HG02885 (cell line): ENCODE measurements around the gene STARD3NL.
"Not testable (repeated sequence)": the region's sequence is repeated elsewhere in the genome, so short reads cannot be mapped to it uniquely, and the experiment has no call there.

ENCODE experiments used
- ATAC-seq: cut with Tn5 transposase; IDR thresholded peaks from one replicate; pipeline ENCODE4 v1.9.1; 2021; ENCODE audit warnings: mild to moderate bottlenecking; ENCODE audit not compliant: unreplicated experiment, poor library complexity

The STARD3NL gene, protein sequence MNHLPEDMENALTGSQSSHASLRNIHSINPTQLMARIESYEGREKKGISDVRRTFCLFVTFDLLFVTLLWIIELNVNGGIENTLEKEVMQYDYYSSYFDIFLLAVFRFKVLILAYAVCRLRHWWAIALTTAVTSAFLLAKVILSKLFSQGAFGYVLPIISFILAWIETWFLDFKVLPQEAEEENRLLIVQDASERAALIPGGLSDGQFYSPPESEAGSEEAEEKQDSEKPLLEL

DNA sequence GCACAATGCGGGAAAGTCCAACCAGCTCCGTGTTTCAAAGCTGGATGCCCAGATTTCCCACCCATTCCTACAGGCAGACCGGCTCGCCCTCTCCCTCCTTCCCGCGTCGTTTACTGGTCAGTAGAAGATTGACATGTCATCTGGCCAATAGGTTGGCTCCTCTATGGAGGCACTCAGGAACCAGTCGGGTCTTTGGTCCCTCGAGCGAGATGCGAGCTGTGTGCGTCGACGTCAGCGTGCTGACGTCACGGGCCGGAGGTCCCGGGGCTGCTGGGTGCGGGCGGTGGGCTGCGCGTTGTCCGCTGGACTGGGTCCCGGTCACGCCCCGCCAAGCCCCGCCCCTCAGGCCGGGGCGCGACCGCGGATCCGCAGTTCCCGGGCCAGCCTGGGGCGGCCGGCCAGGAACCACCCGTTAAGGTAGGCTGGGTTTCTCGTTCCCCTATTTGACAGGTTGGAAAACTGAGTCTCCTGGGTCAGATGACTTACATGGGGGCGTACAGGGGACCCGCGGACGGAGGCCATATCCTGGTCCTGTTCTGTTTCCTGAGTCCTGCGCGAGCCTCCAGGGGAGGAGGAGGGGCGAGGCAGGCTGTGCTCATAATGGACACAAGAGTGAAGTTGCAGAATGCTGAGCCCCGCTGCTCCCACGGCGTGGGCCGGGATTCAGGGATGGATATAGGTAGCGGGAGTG lies at the start of gene STARD3NL:
Gene STARD3NL, plus strand, starts transcription at position 242 of the 691 bp plus-strand sequence. CDS start 29,260 bp downstream, outside the sequence.
- peak; percentile 98 for ATAC-seq

DNA sequence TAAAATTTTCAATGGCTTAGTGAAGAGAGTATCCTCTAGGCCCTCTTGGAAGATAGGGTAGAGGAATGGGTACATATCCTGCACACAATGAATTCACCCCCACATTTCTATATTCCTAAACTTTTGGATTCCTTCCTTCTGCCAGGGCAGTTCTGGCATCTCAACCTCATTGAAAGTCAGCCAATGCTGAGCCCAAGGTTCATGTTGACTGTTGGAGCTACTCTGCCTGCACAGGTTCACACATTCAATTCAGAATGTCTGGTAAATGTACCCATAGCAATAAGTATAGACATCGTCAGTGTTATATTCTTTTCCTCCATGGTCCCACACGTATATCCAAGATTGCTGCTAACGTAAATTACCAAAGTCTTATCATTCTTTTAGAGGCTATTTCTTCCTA lies 48.9 kb upstream of the STARD3NL start:
- ATAC-seq, result no peak

DNA sequence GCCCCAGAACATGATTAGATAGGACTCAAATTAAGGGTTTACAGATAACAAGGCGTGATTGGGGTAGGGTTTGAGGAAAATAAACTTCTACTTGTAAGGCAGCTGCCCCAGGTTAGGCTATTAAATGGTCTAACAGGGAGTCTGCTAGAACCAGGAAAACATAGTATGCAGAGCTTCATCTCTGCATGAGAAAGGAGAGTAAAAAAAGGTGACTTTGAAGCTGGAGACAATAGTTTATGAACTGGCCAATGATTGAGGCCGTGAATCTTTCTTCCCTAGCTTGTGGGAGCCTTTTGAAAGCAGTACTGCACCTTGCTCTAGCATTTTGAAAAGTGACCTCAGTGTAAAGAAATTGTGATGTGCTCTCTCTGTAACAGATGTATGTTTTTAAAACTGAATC lies 48.5 kb upstream of the STARD3NL start:
- ATAC-seq, result no peak

DNA sequence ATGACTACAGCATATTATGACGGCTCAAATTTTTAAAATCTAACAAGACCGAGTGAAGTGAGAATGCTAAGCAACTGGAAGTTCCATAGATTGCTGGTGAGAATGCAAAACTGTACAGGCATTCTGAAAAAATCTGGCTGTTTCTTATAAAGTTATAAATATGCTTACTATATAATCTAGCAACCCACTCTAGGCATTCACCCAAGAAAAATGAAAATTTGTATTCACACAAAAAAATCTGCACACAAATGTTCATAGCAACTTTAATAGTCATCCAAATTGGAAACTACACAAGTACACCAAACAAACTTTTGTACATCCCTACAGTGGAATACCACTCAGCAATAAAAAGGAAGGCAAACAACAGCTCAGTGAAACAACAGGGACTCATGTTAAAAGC lies 39.9 kb upstream of the STARD3NL start:
- ATAC-seq, result no peak

DNA sequence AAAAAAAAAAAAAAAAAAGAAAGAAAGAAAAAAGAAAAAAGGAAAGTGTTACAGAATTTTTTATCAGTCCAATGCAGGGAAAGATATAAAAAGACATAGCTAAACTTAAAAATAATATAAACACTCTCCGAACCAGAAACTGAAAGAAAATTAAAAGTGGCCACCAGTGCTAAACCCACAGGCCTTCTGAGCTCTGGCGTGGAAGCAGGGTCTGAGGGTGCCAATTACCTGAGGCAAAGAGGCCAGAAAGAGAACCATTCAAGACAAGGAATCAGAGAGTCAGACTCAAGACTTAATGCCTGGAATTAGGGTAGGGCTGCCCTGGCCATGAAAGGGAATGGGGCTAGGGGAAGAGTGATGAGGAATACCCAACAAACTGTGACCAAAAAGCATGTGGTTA lies 36.9 kb upstream of the STARD3NL start:
- ATAC-seq, result no peak

DNA sequence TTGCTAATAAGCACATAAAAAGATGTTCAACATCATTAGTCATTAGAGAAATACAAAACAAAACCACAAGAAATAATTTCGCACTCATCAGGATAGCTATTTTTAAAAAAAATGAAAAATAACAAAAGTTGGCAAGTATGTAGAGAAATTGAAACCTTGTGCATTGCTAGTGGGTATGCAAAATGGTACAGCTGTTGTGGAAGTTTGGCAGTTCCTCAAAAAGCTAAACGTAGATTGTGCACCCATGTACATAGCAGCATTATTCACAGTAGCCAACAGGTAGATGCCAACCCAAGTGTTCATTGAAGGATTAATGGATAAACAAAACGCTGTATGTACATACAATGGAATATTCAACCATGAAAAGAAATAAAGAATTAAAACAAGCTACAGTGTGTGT lies 35.3 kb upstream of the STARD3NL start:
- ATAC-seq, result peak; percentile 87

DNA sequence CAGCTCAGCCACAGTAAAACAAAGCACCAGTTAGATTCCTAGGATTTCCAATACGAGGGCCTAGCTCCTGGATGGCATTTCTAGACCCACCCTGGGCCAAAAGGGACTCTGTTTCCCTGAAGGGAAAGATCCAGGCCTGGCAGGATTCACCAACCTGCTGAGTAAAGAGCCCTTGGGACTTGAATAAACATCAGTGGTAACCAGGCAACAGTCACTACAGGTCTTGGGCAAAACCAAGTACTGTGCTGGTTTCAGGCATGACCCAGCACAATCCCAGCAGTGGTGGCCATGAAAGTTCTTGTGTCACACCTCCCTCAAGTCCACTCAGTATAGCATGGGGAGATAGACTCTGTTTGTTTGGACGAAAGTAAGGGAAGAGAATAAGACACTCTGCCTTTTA lies 31.0 kb upstream of the STARD3NL start:
- no peak for ATAC-seq

DNA sequence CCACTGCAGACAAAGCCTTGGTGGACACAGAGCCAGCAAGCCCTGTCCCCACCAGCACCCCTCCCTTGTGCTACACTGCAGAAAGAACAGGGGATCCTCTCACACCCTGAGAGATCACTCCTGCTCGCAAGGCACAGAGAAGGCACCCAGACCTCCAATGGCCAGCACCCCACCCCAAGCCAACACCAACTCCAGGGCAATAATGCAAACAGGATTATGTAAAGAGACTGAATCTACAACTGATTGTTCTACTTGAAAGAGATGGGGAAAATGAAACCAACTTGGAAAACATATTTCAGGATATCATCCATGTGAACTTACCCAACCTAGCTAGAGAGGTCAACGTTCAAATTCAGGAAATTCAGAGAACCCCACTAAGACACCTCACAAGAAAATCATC lies 26.5 kb upstream of the STARD3NL start:
- no peak for ATAC-seq

DNA sequence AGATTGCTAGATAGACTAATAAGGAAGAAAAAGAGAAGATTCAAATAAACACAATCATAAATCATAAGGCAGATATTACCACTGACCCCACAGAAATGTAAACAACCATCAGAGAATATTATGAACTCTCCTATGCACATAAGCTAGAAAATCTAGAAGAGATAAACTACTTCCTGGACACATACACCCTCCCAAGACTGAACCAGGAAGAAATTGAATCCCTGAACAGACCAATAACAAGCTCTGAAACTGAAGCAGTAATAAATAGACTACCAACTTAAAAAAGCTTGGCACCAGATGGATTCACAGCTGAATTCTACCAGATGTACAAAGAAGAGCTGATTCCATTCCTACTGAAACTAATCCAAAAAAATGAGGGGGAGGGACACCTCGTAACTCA lies 24.5 kb upstream of the STARD3NL start:
- ATAC-seq, result no peak

DNA sequence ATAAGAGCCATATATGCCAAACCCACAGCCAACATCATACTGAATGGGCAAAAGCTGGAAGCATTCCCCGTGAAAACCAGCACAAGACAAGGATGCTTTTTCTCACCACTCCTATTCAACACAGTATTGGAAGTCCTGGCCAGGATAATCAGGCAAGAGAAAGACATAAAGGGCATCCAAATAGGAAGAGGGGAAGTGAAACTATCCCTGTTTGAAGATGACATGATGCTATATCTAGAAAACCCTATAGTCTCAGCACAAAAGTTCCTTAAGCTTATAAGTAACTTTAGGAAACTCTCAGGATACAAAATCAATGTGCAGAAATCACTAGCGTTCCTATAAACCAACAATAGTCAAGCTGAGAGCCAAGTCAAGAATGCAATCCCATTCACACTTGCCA lies 23.8 kb upstream of the STARD3NL start:
- ATAC-seq, result no peak

DNA sequence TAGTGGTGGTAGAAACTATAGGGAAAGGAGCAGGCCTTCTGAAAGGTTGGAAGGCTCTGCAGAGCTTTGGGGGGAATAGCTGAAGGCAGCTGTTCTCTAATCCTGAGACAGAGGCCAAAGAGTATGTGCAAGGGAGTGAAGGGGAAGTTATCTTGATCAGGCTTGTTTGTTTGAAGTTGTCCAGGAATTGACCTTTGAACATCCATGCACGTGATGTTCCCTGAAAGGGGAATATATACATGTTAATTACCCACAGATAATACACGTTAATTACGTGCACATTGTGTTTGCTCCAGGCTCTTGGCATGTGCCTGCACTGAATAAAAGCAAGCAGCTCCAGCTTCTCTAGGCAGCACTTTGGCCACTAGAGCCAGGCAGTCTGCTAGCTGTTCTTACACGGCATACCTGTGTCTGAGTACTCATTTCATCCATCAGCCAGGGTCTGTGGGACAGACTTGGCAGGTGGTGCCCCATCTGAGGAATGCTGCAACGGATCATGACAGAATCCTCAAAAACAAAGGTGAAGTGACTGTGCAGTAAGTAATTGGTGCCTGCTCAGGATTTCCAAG lies 18.0 kb upstream of the STARD3NL start:
- ATAC-seq, result no peak

DNA sequence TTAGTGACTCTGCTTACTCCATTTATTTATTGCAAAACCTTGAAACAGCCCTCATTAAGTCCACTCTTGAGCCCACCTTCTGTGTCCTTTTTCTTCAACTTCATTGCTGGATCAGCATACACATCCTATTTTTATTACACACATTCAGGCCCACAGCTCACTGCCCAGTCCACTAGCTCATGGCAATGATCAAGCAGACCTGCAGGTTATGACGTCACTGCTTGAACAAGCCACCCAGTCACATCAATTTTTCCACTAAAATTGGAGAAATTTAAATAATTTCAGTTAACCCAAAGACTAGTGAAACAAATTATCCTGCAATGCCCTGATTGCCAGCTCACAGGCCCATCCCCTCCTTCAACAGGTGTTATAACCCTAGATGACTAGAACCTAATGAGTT lies 16.0 kb upstream of the STARD3NL start:
- no peak for ATAC-seq

DNA sequence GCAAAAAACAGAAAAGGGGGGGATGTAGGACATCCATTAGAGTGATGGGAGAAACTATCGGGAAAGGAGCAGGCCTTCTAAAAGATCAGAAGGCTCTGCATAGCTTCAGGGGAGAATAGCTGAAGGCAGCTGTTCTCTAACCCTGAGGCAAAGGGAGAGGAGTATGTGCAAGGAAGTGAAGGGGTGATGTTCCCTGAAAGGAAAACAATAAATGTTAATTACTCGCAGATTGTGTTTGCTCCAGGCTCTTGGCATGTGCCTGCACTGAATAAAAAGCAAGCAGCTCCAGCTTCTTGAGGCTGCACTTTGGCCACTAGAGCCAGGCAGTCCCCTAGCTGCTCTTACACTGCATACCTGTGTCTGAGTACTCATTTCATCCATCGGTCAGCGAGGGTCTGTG lies 14.4 kb upstream of the STARD3NL start:
- no peak for ATAC-seq

DNA sequence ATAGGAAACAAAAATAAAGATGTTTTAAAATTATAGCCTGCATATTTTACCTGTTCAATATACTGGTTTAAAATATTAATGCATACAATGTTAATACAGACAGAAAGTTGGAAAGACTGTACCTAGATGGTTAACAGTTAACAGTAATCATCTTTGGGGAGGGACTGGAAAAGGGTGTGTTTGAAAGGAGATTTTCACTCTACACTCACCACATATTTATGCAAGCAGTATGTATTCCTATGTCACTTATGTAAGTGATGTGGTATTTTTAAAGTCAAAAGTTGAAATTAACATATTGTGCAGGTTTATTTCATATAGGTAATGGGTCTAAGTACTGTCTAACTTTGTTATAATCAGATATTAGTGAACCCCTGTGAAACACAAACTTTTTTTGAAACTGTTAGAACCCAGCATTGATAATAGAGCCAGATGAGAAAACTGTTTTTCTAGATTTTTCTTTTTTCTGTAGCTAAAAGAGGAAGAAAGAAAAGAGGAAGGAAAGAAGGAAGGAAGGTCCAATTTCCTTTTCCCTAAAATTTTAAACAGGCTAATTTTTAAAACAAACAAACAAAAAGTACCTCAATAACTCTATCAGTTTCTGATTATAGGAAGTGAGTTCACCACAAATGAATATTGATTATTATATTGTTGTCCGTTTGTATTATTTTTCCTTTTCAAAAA lies 9.0 kb upstream of the STARD3NL start:
- ATAC-seq, result no peak

DNA sequence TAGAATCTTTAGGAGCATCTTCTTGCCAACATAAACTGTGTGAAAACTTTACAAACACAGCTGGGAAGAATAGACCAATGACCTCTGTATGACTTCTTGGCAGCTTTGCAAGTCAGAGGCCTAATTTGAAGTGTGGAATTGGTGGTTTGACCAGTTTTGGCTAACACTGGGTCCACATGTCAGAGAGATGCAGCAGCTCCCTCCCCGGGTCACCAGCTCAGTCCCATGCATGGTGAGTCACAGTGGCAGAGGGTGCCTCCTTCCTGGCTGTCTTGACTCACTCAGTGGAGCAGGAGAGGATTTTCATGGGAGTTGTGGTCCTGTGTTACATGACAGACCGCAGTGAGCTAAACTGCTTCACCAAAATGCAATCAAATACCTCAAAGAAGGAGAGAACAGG lies 8.2 kb upstream of the STARD3NL start:
- peak; percentile 55 for ATAC-seq

DNA sequence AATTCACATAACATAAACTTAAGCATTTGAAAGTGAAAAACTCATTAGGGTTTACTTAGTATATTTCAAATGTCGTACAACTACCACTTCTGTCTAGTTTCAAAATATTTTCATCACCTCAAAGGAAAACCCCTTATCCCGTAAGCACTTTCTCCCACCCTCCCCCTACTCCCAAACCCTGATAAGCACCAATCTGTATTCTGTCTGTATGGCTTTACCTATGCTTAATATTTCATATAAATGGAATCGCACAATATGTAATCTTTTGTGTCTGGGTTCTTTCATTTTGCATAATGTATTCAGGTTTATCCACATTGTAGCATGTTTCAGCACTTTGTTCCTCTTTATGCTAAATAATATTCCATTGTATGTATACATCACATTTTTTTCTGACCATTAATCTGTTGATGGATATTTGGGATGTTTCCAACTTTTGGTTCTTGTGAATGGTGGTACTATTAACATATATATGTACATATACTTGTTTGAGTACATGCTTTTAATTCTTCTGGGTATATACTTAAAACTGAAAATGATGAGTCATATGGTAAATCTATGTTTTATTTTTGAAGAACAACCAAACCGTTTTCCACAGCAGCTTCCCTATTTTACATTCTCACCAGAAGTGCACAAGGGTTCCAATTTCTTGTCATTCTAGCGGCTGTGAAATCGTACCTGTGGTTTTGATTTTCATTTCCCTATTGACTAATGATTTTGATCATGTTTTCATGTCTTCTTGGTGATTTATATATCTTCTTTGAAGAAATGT lies 6.2 kb upstream of the STARD3NL start:
- peak; percentile 75 for ATAC-seq

DNA sequence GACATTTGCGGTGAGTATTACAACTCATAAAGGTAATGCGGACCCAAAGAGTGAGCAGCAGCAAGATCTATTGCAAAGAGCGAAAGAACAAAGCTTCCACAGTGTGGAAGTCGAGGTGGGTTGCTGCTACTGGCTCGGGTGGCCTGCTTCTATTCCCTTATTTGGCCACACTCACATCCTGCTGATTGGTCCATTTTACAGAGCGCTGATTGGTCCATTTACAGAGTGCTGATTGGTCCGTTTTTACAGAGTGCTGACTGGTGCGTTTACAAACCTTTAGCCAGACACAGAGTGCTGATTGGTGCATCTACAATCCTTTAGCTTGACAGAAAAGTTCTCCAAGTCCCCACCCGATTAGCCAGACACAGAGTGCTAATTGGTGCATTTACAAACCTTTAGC lies 2.5 kb upstream of the STARD3NL start:
- not testable (repeated sequence) for ATAC-seq

DNA sequence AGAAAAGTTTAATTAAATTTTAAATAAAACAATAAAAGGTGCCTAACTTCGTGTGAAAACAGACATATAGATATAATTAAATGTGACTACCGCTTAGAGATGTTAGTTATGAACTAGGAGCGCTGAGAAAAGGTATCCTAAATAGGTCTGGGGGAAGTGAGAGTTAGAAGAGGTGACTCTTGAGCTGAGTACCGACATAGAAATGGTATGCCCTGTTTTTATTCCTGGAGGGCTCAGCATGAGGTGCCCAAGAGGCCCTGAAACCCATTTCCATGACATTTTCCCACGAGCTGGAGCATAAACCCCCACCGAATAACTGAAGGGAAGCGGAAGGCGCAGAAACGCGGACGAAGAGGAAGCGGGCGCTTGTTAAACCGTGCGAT lies 433 bp upstream of the STARD3NL start:
- ATAC-seq, result no peak

DNA sequence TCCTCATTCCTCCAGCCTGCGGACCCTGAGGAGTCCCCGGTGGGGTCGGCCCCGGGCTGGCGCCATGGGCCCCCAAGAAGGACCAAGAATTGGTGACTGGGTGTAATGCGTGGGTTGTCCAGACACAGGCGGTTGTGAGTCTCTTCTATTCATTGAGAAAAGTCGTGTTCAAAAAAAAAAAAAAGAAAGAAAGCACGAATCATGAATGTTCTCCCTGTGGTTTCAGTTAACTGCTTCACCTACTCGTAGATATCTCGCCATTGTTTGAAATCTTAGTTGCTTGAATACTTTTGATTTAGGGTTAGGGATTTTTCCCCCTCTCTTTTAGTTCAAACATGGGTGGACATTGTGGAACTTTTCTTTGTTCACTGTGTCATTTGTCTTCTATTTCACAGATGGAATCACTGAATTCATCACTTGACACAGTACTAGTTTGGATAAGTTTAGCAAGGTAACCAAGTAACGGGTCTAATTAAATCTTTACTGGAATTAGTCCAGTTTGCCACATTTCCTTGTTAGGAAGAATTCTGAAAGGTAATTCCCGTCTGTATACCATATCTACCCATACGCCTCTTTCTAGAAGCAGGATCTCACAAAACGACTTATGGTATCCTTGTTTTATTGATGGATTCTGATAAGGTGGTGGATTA lies 775 bp downstream of the STARD3NL start:
- ATAC-seq, result peak; percentile 32

DNA sequence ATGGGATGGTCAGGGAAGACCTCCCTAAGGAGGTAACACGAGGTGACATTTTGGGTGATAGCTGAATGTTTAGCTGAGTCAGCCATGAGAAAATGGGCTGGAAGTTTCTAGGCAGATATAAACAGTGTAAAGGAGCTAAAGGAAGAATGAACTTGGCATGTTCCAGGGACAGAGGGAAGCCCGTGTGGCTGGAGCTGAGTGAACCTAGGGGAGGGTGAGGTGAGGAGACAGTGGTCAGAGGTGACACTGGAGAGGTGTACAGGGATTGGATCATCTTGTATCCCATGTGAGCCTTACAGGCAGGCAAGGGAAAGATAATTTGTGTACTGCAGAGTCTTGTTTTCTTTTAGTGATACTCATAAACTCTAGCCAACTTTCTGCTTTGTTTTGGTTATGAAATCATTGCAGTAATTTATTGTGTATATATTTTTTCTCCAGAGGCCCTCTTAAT lies 1.8 kb downstream of the STARD3NL start:
- no peak for ATAC-seq
